Testis (tissue), 3 donors: ENCODE data around the gene PPP1R13L. TPM values are rescaled to one million over a fixed set of nuclear protein-coding genes. Genes with fewer than 3 reads are reported as not detected.

Source experiments
- DNase-seq: peaks from one replicate; pipeline ENCODE4 v3.0.0-alpha.2; 2019
- H3K27ac ChIP-seq, 2 donors: fragments of 200-600 bp; sonication (generic); one replicate each; pipeline ENCODE4 v1.5.1; 2019
- H3K27me3 ChIP-seq: fragments of 200-600 bp; sonication (generic); one replicate; pipeline ENCODE4 v1.5.1; 2019
- H3K36me3 ChIP-seq: fragments of 200-600 bp; sonication (generic); one replicate; pipeline ENCODE4 v1.5.1; 2017; ENCODE audit warnings: low read depth; ENCODE audit errors: missing control alignments
- H3K4me1 ChIP-seq: fragments of 200-600 bp; sonication (generic); one replicate; pipeline ENCODE4 v1.5.1; 2019
- H3K4me3 ChIP-seq, 2 donors: fragments of 200-600 bp; sonication (generic); one replicate each; pipeline ENCODE4 v1.5.1; 2017 to 2019
- H3K9me3 ChIP-seq: fragments of 200-600 bp; sonication (generic); one replicate; pipeline ENCODE4 v1.5.1; 2017
- POLR2A ChIP-seq: fragments of 450-650 bp; IDR thresholded peaks from one replicate; pipeline ENCODE4 v1.6.1; 2017; ENCODE audit warnings: antibody characterized with exemption, mild to moderate bottlenecking, moderate library complexity
- WGBS, 2 donors: methylation state at CpG; one replicate each; pipeline ENCODE4 v1.1.5; 2018; 5-methylcytosine and 5-hydroxymethylcytosine counted together
- intact Hi-C: fragments of 100-400 bp; cut with DNase I; formaldehyde crosslinking; loops from one replicate; pipeline ENCODE4 v1.15.1; 2023; ENCODE audit warnings: low total_unique reads
- polyA plus RNA-seq: library from polyadenylated mRNA; stranded (reverse); fragments of 350-450 nt; fragmentation: Illumina TruSeq; extraction: RNeasy Lipid Tissue Mini Kit (QIAGEN cat#74804); gene quantifications from one replicate; pipeline ENCODE4 v1.2.3, GENCODE V29; 2014; ENCODE audit warnings: low read depth, low replicate concordance; ENCODE audit not compliant: insufficient read depth
- total RNA-seq, 2 donors: library from RNA; depleted of rRNA; stranded (reverse); fragments of >200 nt; gene quantifications; one replicate each; pipeline ENCODE4 v1.2.3, GENCODE V29; 2016
- TF ChIP-seq, protein P1 (sequence below), 3 experiments: fragments of 450-650 bp in 2 of 3; fragments of 200-600 bp in 1 of 3; sonication (generic) in 1 of 3; IDR thresholded peaks; one replicate each; pipeline ENCODE4 v1.5.1; 2016 to 2019; ENCODE audit warnings: antibody characterized with exemption in 3 of 3, mild to moderate bottlenecking in 2 of 3, moderate library complexity in 1 of 3

The PPP1R13L gene
- total and polyA plus RNA-seq, 3 donors from 2014 or later: 9.7 to 13.3 (median 12.2) TPM

- no peak for DNase-seq
Measured at GRCh38 chr19:45355910-45356309, 49.0 kb downstream of the PPP1R13L start.

DNA sequence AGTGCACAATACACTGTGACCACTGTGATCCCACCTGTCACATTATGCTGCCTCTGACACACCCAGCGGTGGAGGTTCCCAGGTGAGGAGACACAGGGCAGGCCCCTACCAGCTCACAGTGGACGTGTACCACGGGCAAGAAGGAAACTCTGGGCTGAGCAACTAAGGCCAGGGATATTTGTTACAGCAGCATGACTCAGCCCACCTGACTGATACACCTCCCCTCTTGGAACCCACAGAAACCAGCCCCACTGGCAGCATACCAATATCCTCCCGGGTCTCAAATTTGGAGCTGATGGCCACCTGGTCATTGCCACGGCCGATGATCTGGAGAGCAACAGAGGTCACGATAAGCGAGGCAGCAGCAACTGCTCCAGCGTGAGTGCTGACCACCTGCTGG lies 49.5 kb downstream of the PPP1R13L start:
- intact Hi-C loops: no loop called here
- Histone ChIP-seq H3K36me3 (no peaks in the 10 kb centered on the region), H3K27ac (no peak overlapping the region), H3K4me1 (no peaks in the 10 kb centered on the region), H3K9me3 (no peaks in the 10 kb centered on the region), H3K4me3 (no peak overlapping the region), H3K27me3 (no peaks in the 10 kb centered on the region)
- 92 to 97% methylated on average over 6 to 9 of the region's 9 CpGs for whole genome bisulfite sequencing, 2 donors
- no peak for TF ChIP-seq POLR2A
- TF ChIP-seq, protein P1, sequence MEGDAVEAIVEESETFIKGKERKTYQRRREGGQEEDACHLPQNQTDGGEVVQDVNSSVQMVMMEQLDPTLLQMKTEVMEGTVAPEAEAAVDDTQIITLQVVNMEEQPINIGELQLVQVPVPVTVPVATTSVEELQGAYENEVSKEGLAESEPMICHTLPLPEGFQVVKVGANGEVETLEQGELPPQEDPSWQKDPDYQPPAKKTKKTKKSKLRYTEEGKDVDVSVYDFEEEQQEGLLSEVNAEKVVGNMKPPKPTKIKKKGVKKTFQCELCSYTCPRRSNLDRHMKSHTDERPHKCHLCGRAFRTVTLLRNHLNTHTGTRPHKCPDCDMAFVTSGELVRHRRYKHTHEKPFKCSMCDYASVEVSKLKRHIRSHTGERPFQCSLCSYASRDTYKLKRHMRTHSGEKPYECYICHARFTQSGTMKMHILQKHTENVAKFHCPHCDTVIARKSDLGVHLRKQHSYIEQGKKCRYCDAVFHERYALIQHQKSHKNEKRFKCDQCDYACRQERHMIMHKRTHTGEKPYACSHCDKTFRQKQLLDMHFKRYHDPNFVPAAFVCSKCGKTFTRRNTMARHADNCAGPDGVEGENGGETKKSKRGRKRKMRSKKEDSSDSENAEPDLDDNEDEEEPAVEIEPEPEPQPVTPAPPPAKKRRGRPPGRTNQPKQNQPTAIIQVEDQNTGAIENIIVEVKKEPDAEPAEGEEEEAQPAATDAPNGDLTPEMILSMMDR (IDR thresholded peaks at IDR 0.05): no peak
- DNase-seq: no peak

More at GRCh38 chr19:45355910-45356309, 49.0 kb downstream of the PPP1R13L start:
- 60 to 89% methylated on average over 1 to 9 of the region's 9 CpGs for WGBS, 2 donors
- no peaks in the 10 kb centered on the region for H3K4me1 ChIP-seq
- H3K27ac ChIP-seq: no peak overlapping the region
- H3K27me3 ChIP-seq: no peaks in the 10 kb centered on the region
- no peak for TF ChIP-seq POLR2A
- TF ChIP-seq, protein P1 (IDR thresholded peaks at IDR 0.05): no peak
- H3K36me3 ChIP-seq: no peaks in the 10 kb centered on the region
- intact Hi-C loops: no loop called here
- H3K4me3 ChIP-seq: no peak overlapping the region
- H3K9me3 ChIP-seq: no peaks in the 10 kb centered on the region

- H3K27me3 ChIP-seq: no peaks in the 10 kb centered on the region
- no peak for DNase-seq
- no peak overlapping the region for H3K4me3 ChIP-seq
- WGBS, 2 donors: 82 to 92% methylated on average over 9 to 11 of the region's 11 CpGs
- TF ChIP-seq, protein P1 (IDR thresholded peaks at IDR 0.05): no peak
- TF ChIP-seq POLR2A: no peak
- no peaks in the 10 kb centered on the region for H3K36me3 ChIP-seq
- intact Hi-C loops: no loop called here
- H3K9me3 ChIP-seq: no peaks in the 10 kb centered on the region
- H3K4me1 ChIP-seq: no peaks in the 10 kb centered on the region
- H3K27ac ChIP-seq: no peak overlapping the region
Measured at GRCh38 chr19:45354241-45354842, 50.5 kb downstream of the PPP1R13L start.

GRCh38 chr19:45352914-45353796 lies 51.7 kb downstream of the PPP1R13L start:
- 88 to 90% methylated on average over 8 to 12 of the region's 20 CpGs for WGBS, 2 donors
- no peak for TF ChIP-seq POLR2A

DNA sequence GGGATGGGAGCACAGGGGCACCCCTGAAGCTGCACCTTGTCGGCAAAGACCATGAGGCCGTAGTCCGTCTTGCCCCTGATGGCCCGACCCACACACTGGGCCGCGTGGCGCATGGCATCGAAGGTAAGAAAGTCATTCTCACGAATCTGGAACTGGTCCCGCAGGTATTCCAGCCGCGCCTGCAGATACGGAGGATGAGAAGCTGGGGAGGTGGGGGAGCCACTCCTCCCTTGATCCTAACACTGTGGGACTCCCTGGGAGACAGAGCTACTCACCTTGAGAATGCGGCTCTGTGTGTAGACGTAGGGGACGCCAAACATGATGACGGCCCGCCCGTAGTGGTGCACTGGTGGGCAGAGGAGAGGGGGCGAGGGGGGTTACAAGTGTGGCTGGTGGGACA lies 52.4 kb downstream of the PPP1R13L start:
- Histone ChIP-seq H3K4me1 (no peaks in the 10 kb centered on the region), H3K27me3 (no peaks in the 10 kb centered on the region), H3K9me3 (no peaks in the 10 kb centered on the region), H3K36me3 (no peaks in the 10 kb centered on the region), H3K4me3 (no peak overlapping the region), H3K27ac (no peak overlapping the region)
- WGBS, 2 donors: 88 to 95% methylated on average over 20 of the region's 20 CpGs
- no peak for DNase-seq
- intact Hi-C loops: no loop called here
- no peak for TF ChIP-seq POLR2A
- TF ChIP-seq, protein P1 (IDR thresholded peaks at IDR 0.05): no peak

More at GRCh38 chr19:45352914-45353796, 51.7 kb downstream of the PPP1R13L start:
- no peak overlapping the region for H3K27ac ChIP-seq
- no peaks in the 10 kb centered on the region for H3K9me3 ChIP-seq
- no peaks in the 10 kb centered on the region for H3K27me3 ChIP-seq
- H3K36me3 ChIP-seq: no peaks in the 10 kb centered on the region
- intact Hi-C loops: no loop called here
- DNase-seq: no peak
- H3K4me3 ChIP-seq: no peak overlapping the region
- H3K4me1 ChIP-seq: no peaks in the 10 kb centered on the region
